ENCODE measurements around the gene CCDC80.

CCDC80 gene

DNA sequence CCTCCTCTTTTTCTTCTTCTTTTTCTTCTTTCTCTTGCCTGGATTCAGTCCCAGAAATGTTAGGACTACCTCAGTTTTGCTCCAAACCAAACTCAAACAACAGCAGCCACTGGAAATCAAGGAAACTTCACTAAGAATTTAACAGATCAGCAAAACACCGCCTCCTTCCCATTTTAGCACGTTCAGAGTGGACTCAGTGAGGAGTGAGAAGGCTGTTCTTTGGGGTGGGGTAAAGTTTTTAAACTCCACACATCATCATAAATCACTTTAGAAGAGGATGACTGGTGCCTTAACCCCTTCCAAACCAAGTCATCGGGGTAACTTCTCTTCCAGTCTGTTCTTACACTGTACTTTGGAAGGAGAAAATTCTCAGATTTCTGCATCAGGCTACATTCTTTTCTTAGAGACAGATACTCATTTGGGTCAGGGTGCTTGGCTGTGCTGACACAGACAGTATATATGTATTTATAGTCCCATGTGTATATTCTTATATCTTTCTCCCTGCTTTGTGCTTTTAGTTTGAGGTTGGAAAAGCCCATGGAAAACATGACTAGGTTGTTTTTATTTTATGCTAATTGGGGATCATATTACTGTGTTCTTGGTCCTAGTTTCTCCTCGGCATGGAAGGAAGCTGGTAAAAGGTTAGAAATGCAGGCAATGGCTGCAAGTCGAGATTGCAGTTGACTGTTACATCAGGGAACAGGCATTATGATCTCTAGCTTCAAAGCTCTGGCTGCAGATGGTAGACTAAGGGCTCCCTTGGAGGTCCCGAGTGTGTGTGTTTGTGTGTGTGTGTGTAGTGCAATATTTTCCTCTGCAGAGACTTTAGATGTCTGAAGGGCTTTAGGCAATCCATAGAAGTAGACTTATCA is at the start of gene CCDC80:
TSS of gene CCDC80 (minus strand) at position 214 of the 872 bp plus-strand sequence. CDS start 1,238 bp downstream, outside the sequence.
- peak within 1 kb of the TSS; percentile 88 for H3K27ac ChIP-seq
- DNase-seq (ENCODE audit: low read depth, low spot score): peak; percentile 92

- no peak for DNase-seq (ENCODE audit: low read depth, low spot score)
- H3K27ac ChIP-seq: no peak overlapping the region
Observed at GRCh38 chr3:112689989-112690388, 49.0 kb upstream of the CCDC80 start.

GRCh38 chr3:112689385-112689784 is 48.4 kb upstream of the CCDC80 start:
- H3K27ac ChIP-seq: peak overlapping the region; percentile 53
- DNase-seq (ENCODE audit: low read depth, low spot score): no peak

DNA sequence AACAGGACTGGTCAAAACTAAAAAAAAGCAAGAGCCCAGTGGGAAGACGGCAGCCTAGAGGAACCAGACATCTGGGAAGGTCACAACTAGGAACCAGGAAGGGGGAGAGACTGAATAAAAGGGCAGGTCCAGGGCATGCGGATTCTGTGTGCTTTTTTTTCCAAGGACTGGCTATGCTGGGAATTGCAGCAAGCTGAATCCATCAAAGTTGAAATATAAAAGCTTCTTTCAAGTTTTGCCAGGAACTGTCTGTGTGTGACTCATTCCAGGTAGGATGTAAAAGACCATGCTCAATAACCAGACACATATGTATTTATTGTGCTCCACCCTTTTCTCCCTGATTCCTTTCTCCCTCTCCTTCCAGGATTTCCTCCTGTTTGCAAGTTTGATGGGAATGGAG is 47.9 kb upstream of the CCDC80 start:
- no peak for DNase-seq (ENCODE audit: low read depth, low spot score)
- H3K27ac ChIP-seq: peak overlapping the region; percentile 53

DNA sequence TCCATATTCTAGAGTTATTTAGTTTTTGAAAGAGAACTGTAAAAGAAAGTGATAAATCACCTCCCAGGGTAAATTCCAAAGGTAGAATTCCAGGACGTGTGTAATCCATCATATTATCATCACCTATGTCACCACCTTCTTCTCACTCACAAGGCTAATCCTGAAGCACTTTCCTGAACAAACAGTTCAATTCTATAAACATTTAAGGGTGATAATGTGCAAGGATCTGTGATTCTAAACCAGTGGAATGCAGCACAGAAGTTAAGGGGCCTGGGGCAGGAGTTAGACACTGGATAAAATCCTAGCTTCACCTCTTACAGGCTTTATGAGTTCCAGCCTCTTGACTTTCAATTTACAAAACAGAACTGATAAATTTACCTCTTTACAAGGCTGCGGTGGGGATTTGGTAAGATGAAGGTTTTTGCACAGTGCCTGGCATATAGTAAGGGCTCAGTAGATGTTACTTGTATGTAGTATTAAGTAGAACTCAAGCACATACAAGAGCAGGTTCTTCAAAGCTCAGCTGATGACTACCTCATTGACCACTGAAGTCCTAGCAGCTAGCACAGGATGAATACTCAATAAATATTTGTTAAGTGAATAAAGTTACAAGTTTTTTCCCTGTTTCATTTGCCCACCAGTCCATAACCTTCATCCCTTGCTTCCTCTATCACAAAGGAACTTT is 47.3 kb upstream of the CCDC80 start:
- peak overlapping the region; percentile 53 for H3K27ac ChIP-seq
- no peak for DNase-seq (ENCODE audit: low read depth, low spot score)

DNA sequence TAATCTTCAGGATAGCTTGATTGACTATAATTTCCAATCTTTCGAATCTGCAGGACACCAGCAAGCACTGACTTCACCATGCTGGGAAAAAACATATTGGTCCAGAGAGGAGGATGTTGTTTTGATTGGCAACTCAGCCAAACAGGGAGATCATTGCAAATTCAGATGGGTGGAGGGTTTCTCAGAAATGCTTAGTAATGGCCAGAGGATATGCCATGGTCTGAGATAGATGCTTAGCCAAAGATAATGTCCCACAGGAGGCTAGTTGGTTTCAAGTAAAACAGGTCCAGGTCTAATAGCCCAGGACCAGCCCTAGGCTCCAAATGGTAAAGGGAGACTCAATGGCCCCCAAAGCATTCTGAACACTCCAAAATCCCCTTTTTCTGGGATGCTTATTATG is 46.7 kb upstream of the CCDC80 start:
- DNase-seq (ENCODE audit: low read depth, low spot score): no peak
- H3K27ac ChIP-seq: no peak overlapping the region

DNA sequence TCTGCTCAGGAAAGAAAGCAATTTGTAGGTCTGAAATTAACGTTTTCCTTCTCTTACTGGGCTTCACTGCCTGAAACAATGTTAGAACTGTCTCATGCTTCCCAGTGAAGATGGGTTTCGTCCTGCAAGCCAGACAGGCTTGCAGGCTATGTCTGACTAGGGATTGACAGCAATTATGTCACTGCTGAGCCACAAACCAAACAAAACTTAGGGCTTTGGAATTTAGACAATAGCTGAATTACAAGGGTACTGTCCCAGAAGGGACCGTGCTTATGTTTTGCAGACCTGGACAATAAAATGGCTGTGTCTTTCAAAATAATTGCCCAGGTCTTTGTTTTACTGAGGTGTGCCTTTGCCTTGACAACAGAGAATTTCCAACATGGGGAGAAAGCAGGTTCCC is 46.3 kb upstream of the CCDC80 start:
- H3K27ac ChIP-seq: no peak overlapping the region
- DNase-seq (ENCODE audit: low read depth, low spot score): no peak

DNA sequence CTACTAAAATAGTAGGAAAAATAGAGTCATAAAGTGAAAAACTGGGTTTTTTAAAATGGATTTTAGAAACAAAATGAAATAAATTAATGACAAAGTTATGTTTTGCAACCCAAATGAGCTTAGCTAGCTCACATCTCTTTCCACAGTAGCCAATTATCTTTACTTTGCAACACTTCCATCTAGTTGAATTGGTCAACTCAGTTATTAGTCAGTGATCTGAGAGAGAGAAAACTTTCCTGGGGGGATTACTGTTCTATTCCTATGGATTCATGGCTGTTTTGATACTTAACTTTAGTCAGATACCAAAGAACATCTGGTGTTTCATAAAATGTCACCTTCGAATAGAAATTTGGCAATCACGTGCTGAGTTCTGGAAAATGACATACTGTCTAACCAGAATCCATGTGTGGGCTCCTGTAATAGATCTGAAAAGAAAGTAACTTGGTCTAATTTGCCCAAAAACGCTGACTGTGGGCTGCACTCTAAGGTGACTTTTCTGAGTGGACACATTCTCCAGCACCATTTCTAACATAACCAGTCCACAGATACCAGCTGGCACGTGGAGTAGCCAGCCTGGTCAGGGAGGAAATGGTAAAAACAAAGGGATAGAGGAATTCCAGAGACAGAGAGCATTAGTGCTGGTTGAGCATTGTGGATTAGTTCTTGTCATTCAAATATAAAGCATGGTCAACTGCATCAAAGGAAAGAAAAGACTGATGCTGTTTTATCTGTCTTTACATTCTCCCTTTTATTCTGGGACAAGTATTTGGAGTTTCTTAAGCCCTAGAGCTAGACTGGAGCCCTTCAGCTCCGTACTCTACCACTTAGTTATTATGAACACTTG is 45.2 kb upstream of the CCDC80 start:
- DNase-seq (ENCODE audit: low read depth, low spot score): no peak

DNA sequence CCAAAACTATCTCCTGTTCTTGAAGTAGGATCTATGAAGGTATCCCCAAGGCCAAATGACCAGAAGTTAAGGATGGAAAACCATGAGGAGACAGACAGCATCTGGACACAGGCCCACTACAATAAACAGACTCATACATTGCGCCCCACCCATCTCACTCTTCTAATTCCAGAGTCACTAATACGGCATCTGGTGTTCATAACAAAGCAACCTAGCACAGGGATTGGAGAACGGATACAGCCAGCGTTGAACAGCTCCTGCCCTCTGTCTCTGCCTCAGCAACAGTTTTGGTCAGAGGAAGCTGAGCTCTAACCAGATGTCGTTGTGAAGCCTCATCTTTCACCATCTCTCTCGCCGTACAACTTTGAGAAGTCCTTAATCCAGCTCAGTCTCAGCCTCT is 44.5 kb upstream of the CCDC80 start:
- DNase-seq (ENCODE audit: low read depth, low spot score): no peak
- H3K27ac ChIP-seq: no peak overlapping the region

More for the DNA sequence above, 45.2 kb upstream of the CCDC80 start:
- H3K27ac ChIP-seq: no peak overlapping the region

DNA sequence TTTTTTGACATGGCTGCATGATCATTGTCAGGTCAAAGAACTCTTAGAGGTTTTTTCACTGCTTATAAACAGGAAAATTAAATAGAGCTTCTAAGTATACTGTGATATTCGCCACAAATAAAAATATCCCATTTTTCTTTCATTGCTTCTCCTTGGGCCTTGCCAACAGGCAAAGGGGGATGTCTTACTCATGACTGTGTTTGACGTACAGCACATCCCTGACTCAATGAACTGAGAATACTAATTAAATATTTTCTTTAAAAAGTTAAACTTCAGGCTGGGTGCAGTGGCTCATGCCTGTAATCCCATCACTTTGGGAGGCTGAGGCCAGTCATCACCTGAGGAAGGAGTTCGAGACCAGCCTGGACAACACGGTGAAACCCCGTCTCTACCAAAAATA is 41.4 kb upstream of the CCDC80 start:
- DNase-seq (ENCODE audit: low read depth, low spot score): no peak
- peak overlapping the region; percentile 20 for H3K27ac ChIP-seq

DNA sequence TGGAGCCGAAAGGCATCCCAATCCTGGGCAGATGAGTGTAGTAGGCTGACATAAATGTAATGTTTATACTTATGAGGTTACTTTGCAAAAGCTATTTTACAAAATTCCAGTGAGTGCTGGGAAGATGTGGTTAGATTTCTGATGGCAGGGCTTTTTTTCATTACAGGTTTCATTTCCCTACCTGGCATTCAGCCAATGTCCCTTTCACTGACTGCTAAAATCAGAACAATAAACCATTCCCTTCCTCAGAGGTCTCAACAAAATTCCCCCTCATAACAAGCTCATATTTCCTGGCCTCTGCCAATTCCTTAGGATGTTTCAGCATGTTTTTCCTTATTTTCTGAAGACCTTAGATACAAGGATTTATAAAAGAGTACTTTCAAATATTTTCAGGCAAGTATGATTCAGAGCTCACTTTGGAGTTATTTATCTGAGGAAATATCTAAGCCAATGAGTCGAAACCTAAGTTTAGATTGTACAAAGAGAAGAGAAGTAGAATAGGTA is 40.9 kb upstream of the CCDC80 start:
- peak overlapping the region; percentile 20 for H3K27ac ChIP-seq
- DNase-seq (ENCODE audit: low read depth, low spot score): no peak

DNA sequence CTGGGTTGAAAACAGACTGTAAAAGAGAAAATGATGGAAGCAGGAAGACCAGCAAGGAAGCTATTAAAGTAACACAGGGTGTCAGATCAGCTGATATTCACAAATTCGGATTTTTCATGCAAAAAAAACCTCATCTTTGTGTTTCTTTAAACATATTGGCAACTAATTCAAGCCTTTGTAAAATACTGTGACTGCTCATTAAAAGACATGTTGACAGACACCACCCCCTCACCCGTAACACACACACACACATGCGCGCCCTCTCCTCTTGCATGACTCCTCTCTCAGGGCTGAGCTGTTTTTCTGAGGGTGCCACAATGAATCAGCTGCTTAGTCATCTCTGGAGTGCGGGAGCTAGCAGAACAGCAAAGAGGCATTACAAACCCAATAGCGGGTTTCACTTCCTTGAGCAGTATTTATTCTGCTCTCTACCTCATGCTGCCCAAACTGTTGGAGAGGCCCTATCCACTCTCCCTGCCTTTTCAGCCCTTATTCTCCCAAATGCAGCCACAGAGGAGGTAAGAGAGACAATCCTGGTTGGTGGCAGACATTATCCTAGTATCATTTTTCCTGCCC is 35.8 kb upstream of the CCDC80 start:
- peak; percentile 98 for DNase-seq (ENCODE audit: low read depth, low spot score)
- peak overlapping the region; percentile 59 for H3K27ac ChIP-seq

DNA sequence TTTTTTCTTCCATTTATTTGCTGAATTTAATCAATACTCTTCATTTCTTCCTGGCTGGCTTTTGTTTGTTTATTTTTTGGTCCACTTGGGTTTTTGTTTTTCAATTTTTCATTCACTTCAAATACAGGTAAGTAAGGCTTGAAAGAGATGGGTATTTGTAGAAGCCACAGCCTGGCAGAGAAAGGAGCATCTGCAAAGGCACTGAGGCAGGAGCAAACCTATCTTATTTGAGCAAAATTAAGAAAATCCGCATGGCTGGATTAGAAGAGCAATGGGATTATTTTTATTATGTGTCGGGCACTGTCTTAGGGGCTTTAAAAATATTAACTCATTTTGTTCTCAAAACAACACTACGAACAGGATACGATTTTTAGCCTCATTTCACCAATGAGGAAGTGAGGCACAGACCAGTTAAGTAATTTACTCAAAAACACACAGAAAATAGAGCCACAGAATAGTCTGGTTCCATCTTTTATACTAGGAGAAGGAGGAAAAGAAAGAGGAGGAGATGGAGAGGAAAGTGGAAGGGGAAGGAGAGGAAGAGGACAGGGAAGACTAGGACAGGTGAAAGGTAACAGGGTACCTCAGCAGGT is 35.1 kb upstream of the CCDC80 start:
- no peak for DNase-seq (ENCODE audit: low read depth, low spot score)
- peak overlapping the region; percentile 59 for H3K27ac ChIP-seq

DNA sequence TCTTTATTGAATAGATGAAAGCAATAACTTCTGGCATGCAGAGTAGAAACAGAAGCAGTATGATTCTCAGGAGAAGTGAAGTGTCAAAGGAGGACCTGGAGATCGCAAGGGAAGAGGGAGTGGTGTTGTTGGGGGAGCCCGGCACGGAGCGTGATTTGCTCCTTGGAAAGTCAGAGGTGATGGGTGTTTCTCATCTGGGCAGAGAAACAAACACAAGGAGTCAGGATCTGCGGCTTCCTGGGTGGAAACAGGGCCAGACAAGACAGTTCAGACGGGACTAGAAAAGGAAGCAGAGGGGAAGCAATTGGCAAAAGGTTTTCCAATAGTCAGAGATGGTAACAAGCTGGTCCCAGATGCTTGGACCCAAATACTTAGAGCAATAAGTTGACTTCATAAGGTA is 34.4 kb upstream of the CCDC80 start:
- no peak for DNase-seq (ENCODE audit: low read depth, low spot score)
- H3K27ac ChIP-seq: no peak overlapping the region

- no peak for DNase-seq (ENCODE audit: low read depth, low spot score)
- H3K27ac ChIP-seq: peak overlapping the region; percentile 77
Observed at GRCh38 chr3:112672716-112673541, 32.0 kb upstream of the CCDC80 start.

GRCh38 chr3:112671930-112672715 is 31.2 kb upstream of the CCDC80 start:
- no peak for DNase-seq (ENCODE audit: low read depth, low spot score)
- H3K27ac ChIP-seq: peak overlapping the region; percentile 77

GRCh38 chr3:112670824-112671223 is 29.9 kb upstream of the CCDC80 start:
- H3K27ac ChIP-seq: peak overlapping the region; percentile 77
- no peak for DNase-seq (ENCODE audit: low read depth, low spot score)

DNA sequence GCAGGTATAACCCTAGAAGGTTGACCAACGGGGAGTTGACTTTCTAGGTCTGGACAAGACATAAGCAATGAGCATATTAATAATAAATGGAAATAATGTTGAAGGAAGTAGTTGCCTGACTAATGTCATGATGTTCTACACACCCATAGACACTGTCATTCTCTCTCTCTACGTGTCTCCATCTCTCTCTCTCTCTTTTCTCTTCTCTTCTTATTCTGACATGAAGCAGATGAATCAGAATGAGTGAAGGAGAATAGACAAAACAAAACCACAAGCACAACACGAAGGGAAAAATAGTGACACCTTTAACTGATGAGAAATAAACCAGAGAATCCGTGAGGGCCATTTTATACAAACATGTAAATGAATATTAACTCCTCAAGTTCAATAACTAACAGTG is 26.7 kb upstream of the CCDC80 start:
- no peak for DNase-seq (ENCODE audit: low read depth, low spot score)
- no peak overlapping the region for H3K27ac ChIP-seq

All from epithelial cell of prostate (primary cell).